A204.1 (cell line): Measurements from ENCODE around the gene DDIT4.
"Not testable (repeated sequence)": the region's sequence is repeated elsewhere in the genome, so short reads cannot be mapped to it uniquely, and the experiment has no call there.

ENCODE experiments used
- FAIRE-seq: peaks from 2 replicates; lab custom pipeline; 2012; peaks lifted over from hg19 to GRCh38; lab: Jason Lieb, UNC

Gene DDIT4

GRCh38 chr10:72296829-72297280 lies 23.1 kb downstream of the DDIT4 start:
- not testable (repeated sequence) for FAIRE-seq

- no peak for FAIRE-seq
Observed at GRCh38 chr10:72297281-72297804, 23.6 kb downstream of the DDIT4 start.

- FAIRE-seq, result peak; percentile 70
Observed at GRCh38 chr10:72297805-72298591, 24.3 kb downstream of the DDIT4 start.

GRCh38 chr10:72298592-72299519 lies 25.1 kb downstream of the DDIT4 start:
- FAIRE-seq, result no peak

- FAIRE-seq, result no peak
Observed at GRCh38 chr10:72303424-72304128, 29.9 kb downstream of the DDIT4 start.

GRCh38 chr10:72306215-72306760 lies 32.6 kb downstream of the DDIT4 start:
- FAIRE-seq, result no peak

- not testable (repeated sequence) for FAIRE-seq
Observed at GRCh38 chr10:72307711-72308110, 34.0 kb downstream of the DDIT4 start.

- FAIRE-seq, result no peak
Observed at GRCh38 chr10:72308320-72308987, 34.7 kb downstream of the DDIT4 start.

GRCh38 chr10:72309290-72310240 lies 35.8 kb downstream of the DDIT4 start:
- FAIRE-seq, result no peak

GRCh38 chr10:72310241-72310633 lies 36.5 kb downstream of the DDIT4 start:
- FAIRE-seq, result no peak

GRCh38 chr10:72310636-72311035 lies 36.9 kb downstream of the DDIT4 start:
- no peak for FAIRE-seq

- no peak for FAIRE-seq
Observed at GRCh38 chr10:72311667-72312066, 37.9 kb downstream of the DDIT4 start.

- no peak for FAIRE-seq
Observed at GRCh38 chr10:72312865-72313391, 39.2 kb downstream of the DDIT4 start.

GRCh38 chr10:72314263-72314662 lies 40.5 kb downstream of the DDIT4 start:
- no peak for FAIRE-seq

- no peak for FAIRE-seq
Observed at GRCh38 chr10:72315054-72315453, 41.3 kb downstream of the DDIT4 start.

- FAIRE-seq, result no peak
Observed at GRCh38 chr10:72315611-72316385, 42.1 kb downstream of the DDIT4 start.

GRCh38 chr10:72316386-72316700 lies 42.6 kb downstream of the DDIT4 start:
- no peak for FAIRE-seq

GRCh38 chr10:72316748-72317435 lies 43.2 kb downstream of the DDIT4 start:
- FAIRE-seq, result no peak
